ENCODE measurements around the gene GPR152. TPM values are rescaled to one million over a fixed set of nuclear protein-coding genes. Genes with fewer than 3 reads are reported as not detected.
A peak's percentile ranks its signal among the peaks of the same experiment; 100 is the strongest.
"Not testable (repeated sequence)": the region's sequence is repeated elsewhere in the genome, so short reads cannot be mapped to it uniquely, and the experiment has no call there.

GPR152 gene
- total RNA-seq, 1 donor from 2014 or later, result not detected

GRCh38 chr11:67466962-67467771 is 14.6 kb upstream of the GPR152 start:
- ATAC-seq (no peak), DNase-seq (ENCODE audit: low spot score) (no peak)

GRCh38 chr11:67466367-67466766 is 13.8 kb upstream of the GPR152 start:
- peak; percentile 5 for ATAC-seq
- DNase-seq (ENCODE audit: low spot score), result peak; percentile 69

GRCh38 chr11:67465530-67465929 is 13.0 kb upstream of the GPR152 start:
- not testable (repeated sequence) for ATAC-seq; DNase-seq (ENCODE audit: low spot score)

GRCh38 chr11:67465189-67465510 is 12.6 kb upstream of the GPR152 start:
- ATAC-seq (no peak), DNase-seq (ENCODE audit: low spot score) (no peak)

GRCh38 chr11:67464411-67465188 is 12.1 kb upstream of the GPR152 start:
- ATAC-seq (peak; percentile 73), DNase-seq (ENCODE audit: low spot score) (peak; percentile 93)

GRCh38 chr11:67463680-67464410 is 11.3 kb upstream of the GPR152 start:
- ATAC-seq (peak; percentile 66), DNase-seq (ENCODE audit: low spot score) (peak; percentile 86)

GRCh38 chr11:67463186-67463585 is 10.7 kb upstream of the GPR152 start:
- DNase-seq (ENCODE audit: low spot score) (no peak), ATAC-seq (no peak)

- ATAC-seq (no peak), DNase-seq (ENCODE audit: low spot score) (no peak)
These were observed 5.7 kb upstream of the GPR152 start for GRCh38 chr11:67458266-67458665.

GRCh38 chr11:67457453-67457852 is 4.9 kb upstream of the GPR152 start:
- DNase-seq (ENCODE audit: low spot score) (no peak), ATAC-seq (no peak)

- DNase-seq (ENCODE audit: low spot score) (no peak), ATAC-seq (no peak)
These were observed 3.7 kb upstream of the GPR152 start for GRCh38 chr11:67456068-67456705.

GRCh38 chr11:67455054-67455453 is 2.5 kb upstream of the GPR152 start, which contains the start of gene CABP4:
Gene CABP4, plus strand, starts transcription at chr11:67455354. Its CDS starts 70 bp downstream, at chr11:67455424.
- ATAC-seq, result no peak
- no peak for DNase-seq (ENCODE audit: low spot score)

- DNase-seq (ENCODE audit: low spot score) (no peak), ATAC-seq (no peak)
These were observed 1.5 kb upstream of the GPR152 start for GRCh38 chr11:67453816-67454732.

- ATAC-seq, result no peak
- no peak for DNase-seq (ENCODE audit: low spot score)
These were observed 912 bp downstream of the GPR152 start for GRCh38 chr11:67451658-67451976.

- ATAC-seq (no peak), DNase-seq (ENCODE audit: low spot score) (no peak)
These were observed 1.5 kb downstream of the GPR152 start for GRCh38 chr11:67450796-67451657.

GRCh38 chr11:67449116-67449844 is 3.2 kb downstream of the GPR152 start:
- DNase-seq (ENCODE audit: low spot score), result no peak

GRCh38 chr11:67448220-67448609 is 4.3 kb downstream of the GPR152 start:
- DNase-seq (ENCODE audit: low spot score) (peak; percentile 82), ATAC-seq (peak; percentile 81)

More at GRCh38 chr11:67449116-67449844, 3.2 kb downstream of the GPR152 start:
- ATAC-seq, result peak; percentile 9

- no peak for ATAC-seq
- no peak for DNase-seq (ENCODE audit: low spot score)
These were observed 7.0 kb downstream of the GPR152 start for GRCh38 chr11:67445515-67445914.

Data from left lobe of liver (tissue), 2 donors.